ENCODE measurements around the gene MT1H.
"Not testable (repeated sequence)": the region's sequence is repeated elsewhere in the genome, so short reads cannot be mapped to it uniquely, and the experiment has no call there.

Gene MT1H

GRCh38 chr16:56709443-56710040 lies 39.9 kb downstream of the MT1H start:
- H3K4me3 ChIP-seq (ENCODE audit: control insufficient read depth, low read depth, low read length): no peak overlapping the region
- DNase-seq (ENCODE audit: low read depth): no peak
- TF ChIP-seq, protein P1, sequence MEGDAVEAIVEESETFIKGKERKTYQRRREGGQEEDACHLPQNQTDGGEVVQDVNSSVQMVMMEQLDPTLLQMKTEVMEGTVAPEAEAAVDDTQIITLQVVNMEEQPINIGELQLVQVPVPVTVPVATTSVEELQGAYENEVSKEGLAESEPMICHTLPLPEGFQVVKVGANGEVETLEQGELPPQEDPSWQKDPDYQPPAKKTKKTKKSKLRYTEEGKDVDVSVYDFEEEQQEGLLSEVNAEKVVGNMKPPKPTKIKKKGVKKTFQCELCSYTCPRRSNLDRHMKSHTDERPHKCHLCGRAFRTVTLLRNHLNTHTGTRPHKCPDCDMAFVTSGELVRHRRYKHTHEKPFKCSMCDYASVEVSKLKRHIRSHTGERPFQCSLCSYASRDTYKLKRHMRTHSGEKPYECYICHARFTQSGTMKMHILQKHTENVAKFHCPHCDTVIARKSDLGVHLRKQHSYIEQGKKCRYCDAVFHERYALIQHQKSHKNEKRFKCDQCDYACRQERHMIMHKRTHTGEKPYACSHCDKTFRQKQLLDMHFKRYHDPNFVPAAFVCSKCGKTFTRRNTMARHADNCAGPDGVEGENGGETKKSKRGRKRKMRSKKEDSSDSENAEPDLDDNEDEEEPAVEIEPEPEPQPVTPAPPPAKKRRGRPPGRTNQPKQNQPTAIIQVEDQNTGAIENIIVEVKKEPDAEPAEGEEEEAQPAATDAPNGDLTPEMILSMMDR (IDR thresholded peaks at IDR 0.05; ENCODE audit: control insufficient read depth, insufficient read depth, low read depth, low read length, missing control alignments): no peak

- DNase-seq (ENCODE audit: low read depth): no peak
- no peak overlapping the region for H3K4me3 ChIP-seq (ENCODE audit: control insufficient read depth, low read depth, low read length)
- TF ChIP-seq, protein P1 (IDR thresholded peaks at IDR 0.05; ENCODE audit: control insufficient read depth, insufficient read depth, low read depth, low read length, missing control alignments): no peak
These were observed 40.6 kb downstream of the MT1H start for GRCh38 chr16:56710181-56710737.

DNA sequence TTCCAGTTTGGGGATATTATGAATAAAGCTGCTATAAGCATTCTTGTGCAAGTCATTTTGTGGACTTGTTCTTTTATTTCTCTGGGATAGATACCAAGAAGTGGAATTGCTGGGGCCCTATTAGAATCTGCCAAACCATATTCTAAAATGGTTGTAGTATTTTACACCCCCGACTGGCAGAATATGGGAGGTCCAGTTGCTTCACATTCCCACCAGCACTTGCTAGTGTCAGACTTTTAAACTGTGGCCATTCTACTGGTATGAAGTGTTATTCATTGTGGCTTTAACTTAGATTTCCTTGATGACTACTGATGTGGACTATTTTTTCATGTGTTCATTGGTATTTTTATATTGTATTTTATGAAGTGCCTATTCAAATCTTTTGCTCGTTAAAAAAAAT lies 42.2 kb downstream of the MT1H start:
- TF ChIP-seq, protein P1 (IDR thresholded peaks at IDR 0.05; ENCODE audit: control insufficient read depth, insufficient read depth, low read depth, low read length, missing control alignments): no peak
- H3K4me3 ChIP-seq (ENCODE audit: control insufficient read depth, low read depth, low read length): no peak overlapping the region
- DNase-seq (ENCODE audit: low read depth): no peak

DNA sequence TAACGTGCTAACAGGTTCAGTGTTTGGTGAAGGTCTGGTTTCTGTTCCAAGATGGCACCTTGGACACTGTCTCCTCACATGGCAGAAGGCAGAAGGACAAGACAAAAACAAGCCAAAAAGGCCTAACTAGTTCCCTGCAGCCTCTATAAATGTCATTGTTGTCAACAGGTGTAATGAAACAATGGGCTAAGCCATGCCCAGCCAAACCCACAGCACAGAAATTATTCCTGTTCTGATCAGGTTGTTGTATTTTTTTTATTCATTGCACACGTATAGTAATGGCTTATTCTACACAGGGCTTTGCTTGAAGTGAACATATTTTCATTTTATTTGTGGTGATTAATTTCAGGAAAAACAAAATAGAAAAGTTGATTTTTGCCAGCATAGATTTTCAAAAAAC lies 44.2 kb downstream of the MT1H start:
- TF ChIP-seq, protein P1 (IDR thresholded peaks at IDR 0.05; ENCODE audit: control insufficient read depth, insufficient read depth, low read depth, low read length, missing control alignments): no peak
- DNase-seq (ENCODE audit: low read depth): no peak
- H3K4me3 ChIP-seq (ENCODE audit: control insufficient read depth, low read depth, low read length): no peak overlapping the region

DNA sequence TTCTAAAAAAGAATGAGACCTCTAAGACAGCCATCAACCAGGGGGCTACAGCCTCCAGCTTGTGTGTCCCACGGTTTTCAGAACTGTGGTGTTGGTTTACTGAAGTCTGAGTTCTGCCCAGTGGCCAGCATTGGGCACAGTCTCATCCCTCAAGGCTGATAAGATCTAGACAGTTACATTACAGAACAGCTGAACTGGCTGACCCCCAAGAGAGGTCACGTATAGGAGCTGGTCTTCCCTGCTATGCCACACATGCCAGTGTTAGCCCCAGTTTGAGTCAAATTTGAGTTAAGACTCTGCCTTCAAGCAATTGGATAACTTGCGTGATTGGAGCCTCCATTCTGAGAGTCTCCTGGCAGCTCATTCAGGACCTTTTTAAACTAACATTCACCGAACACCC lies 45.5 kb downstream of the MT1H start:
- DNase-seq (ENCODE audit: low read depth): no peak
- TF ChIP-seq, protein P1 (IDR thresholded peaks at IDR 0.05; ENCODE audit: control insufficient read depth, insufficient read depth, low read depth, low read length, missing control alignments): no peak
- H3K4me3 ChIP-seq (ENCODE audit: control insufficient read depth, low read depth, low read length): no peak overlapping the region

GRCh38 chr16:56716761-56717160 lies 47.1 kb downstream of the MT1H start:
- H3K4me3 ChIP-seq (ENCODE audit: control insufficient read depth, low read depth, low read length): no peak overlapping the region
- no peak for DNase-seq (ENCODE audit: low read depth)
- TF ChIP-seq, protein P1 (IDR thresholded peaks at IDR 0.05; ENCODE audit: control insufficient read depth, insufficient read depth, low read depth, low read length, missing control alignments): no peak

DNA sequence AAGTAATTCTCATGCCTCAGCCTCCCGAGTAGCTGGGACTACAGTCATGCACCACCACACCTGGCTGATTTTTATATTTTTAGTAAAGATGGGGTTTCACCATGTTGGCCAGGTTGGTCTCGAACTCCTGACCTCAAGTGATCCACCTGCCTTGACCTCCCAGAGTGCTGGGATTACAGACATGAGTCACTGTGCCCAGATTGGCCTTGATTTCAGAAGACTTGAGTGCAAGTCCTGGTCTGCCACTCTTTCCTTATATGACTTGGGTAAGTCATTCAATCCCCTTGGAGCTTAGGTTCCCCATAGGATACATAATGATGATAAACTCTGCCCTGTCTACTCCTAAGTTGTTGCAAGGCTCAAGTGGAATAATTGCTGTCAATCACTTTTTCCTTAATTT lies 47.9 kb downstream of the MT1H start:
- DNase-seq (ENCODE audit: low read depth); H3K4me3 ChIP-seq (ENCODE audit: control insufficient read depth, low read depth, low read length): not testable (repeated sequence)
